Mucosa of rectum (tissue), 2 donors: ENCODE measurements around the gene EXOSC10.
"Not testable (repeated sequence)": the region's sequence is repeated elsewhere in the genome, so short reads cannot be mapped to it uniquely, and the experiment has no call there.

Source experiments
- H3K27ac ChIP-seq, 2 donors: one replicate each; pipeline ENCODE4 v1.7.0; 2013; ENCODE audit warnings: inconsistent platforms in 2 of 2, low read depth in 2 of 2, low read length in 2 of 2
- H3K27me3 ChIP-seq, 2 donors: one replicate each; pipeline ENCODE4 v1.7.0; 2013; ENCODE audit warnings: low read length in 2 of 2; ENCODE audit not compliant: control insufficient read depth in 2 of 2, insufficient read depth in 2 of 2
- H3K36me3 ChIP-seq, 2 donors: one replicate each; pipeline ENCODE4 v1.7.0; 2013; ENCODE audit warnings: low read length in 2 of 2; ENCODE audit not compliant: control insufficient read depth in 2 of 2, insufficient read depth in 2 of 2
- H3K4me1 ChIP-seq, 2 donors: one replicate each; pipeline ENCODE4 v1.7.0; 2013; ENCODE audit warnings: low read length in 2 of 2, mild to moderate bottlenecking in 1 of 2; ENCODE audit not compliant: control insufficient read depth in 2 of 2, insufficient read depth in 2 of 2
- H3K4me3 ChIP-seq, 2 donors: one replicate each; pipeline ENCODE4 v1.7.0; 2013; ENCODE audit warnings: low read length in 2 of 2
- H3K9ac ChIP-seq, 2 donors: one replicate each; pipeline ENCODE4 v1.7.0; 2013; ENCODE audit warnings: low read length in 2 of 2, low read depth in 1 of 2, mild to moderate bottlenecking in 1 of 2
- H3K9me3 ChIP-seq, 2 donors: one replicate each; pipeline ENCODE4 v1.7.0; 2013; ENCODE audit warnings: low read length in 2 of 2; ENCODE audit not compliant: control insufficient read depth in 2 of 2
- donor health status: healthy.
- donor health status: Normal muscosa, but diverticular disease.

Gene EXOSC10

GRCh38 chr1:11063937-11064537, 35.6 kb downstream of the EXOSC10 start:
- H3K9ac ChIP-seq, H3K4me1 ChIP-seq, H3K27me3 ChIP-seq, H3K9me3 ChIP-seq, H3K4me3 ChIP-seq, H3K27ac ChIP-seq: not testable (repeated sequence)
- peaks cover 33 to 39% of the 10 kb centered on the region in 2 donors for H3K36me3 ChIP-seq

GRCh38 chr1:11062965-11063401, 36.7 kb downstream of the EXOSC10 start:
- Histone ChIP-seq H3K4me1 (peaks cover 8 to 14% of the 10 kb centered on the region in 2 donors), H3K9me3 (no peaks in the 10 kb centered on the region), H3K27me3 (no peaks in the 10 kb centered on the region), H3K36me3 (peaks cover 22 to 29% of the 10 kb centered on the region in 2 donors), H3K4me3 (no peak overlapping the region), H3K27ac (no peak overlapping the region), H3K9ac (no peak overlapping the region)

GRCh38 chr1:11061652-11062365, 37.9 kb downstream of the EXOSC10 start:
- Histone ChIP-seq H3K27ac (no peak overlapping the region), H3K36me3 (peaks cover 19 to 21% of the 10 kb centered on the region in 2 donors), H3K4me1 (peaks cover 8 to 14% of the 10 kb centered on the region in 2 donors), H3K27me3 (no peaks in the 10 kb centered on the region), H3K9me3 (no peaks in the 10 kb centered on the region), H3K4me3 (no peak overlapping the region), H3K9ac (no peak overlapping the region)

GRCh38 chr1:11059968-11060830, 39.5 kb downstream of the EXOSC10 start, which contains the start of gene SRM:
SRM (minus strand) TSS chr1:11060018; CDS start chr1:11059943, 75 bp downstream.
- Histone ChIP-seq H3K36me3 (peaks cover 7 to 13% of the 10 kb centered on the region in 2 donors), H3K9ac (peak within 1 kb of the TSS; percentile 69 to 80)

GRCh38 chr1:11059155-11059967, 40.3 kb downstream of the EXOSC10 start:
- H3K9ac ChIP-seq, result peak overlapping the region; percentile 58 to 69
- H3K27ac ChIP-seq, result peak overlapping the region in 1 of 2 donors; percentile 23
- no peaks in the 10 kb centered on the region for H3K27me3 ChIP-seq

More at GRCh38 chr1:11059968-11060830, 39.5 kb downstream of the EXOSC10 start, which contains the start of gene SRM:
- Histone ChIP-seq H3K27ac (peak within 1 kb of the TSS; percentile 42 to 68), H3K4me1 (peaks cover 8 to 14% of the 10 kb centered on the region in 2 donors), H3K27me3 (no peaks in the 10 kb centered on the region), H3K4me3 (peak within 1 kb of the TSS; percentile 72 to 86), H3K9me3 (no peaks in the 10 kb centered on the region)

GRCh38 chr1:11058595-11059154, 41.0 kb downstream of the EXOSC10 start:
- Histone ChIP-seq H3K27me3 (no peaks in the 10 kb centered on the region), H3K27ac (no peak overlapping the region), H3K4me1 (peaks cover 8 to 14% of the 10 kb centered on the region in 2 donors), H3K36me3 (peaks cover 3 to 12% of the 10 kb centered on the region in 2 donors), H3K4me3 (peak overlapping the region; percentile 72 to 77), H3K9ac (peak overlapping the region; percentile 58 to 69), H3K9me3 (no peaks in the 10 kb centered on the region)

More at GRCh38 chr1:11059155-11059967, 40.3 kb downstream of the EXOSC10 start:
- H3K4me1 ChIP-seq, result peaks cover 8 to 14% of the 10 kb centered on the region in 2 donors
- peaks cover 3 to 9% of the 10 kb centered on the region in 2 donors for H3K36me3 ChIP-seq
- no peaks in the 10 kb centered on the region for H3K9me3 ChIP-seq
- peak overlapping the region; percentile 72 to 77 for H3K4me3 ChIP-seq

GRCh38 chr1:11058026-11058425, 41.6 kb downstream of the EXOSC10 start:
- peaks cover 3 to 9% of the 10 kb centered on the region in 2 donors for H3K36me3 ChIP-seq
- no peak overlapping the region for H3K27ac ChIP-seq
- H3K27me3 ChIP-seq, result no peaks in the 10 kb centered on the region
- H3K4me3 ChIP-seq, result no peak overlapping the region
- peaks cover 8 to 14% of the 10 kb centered on the region in 2 donors for H3K4me1 ChIP-seq
- H3K9ac ChIP-seq, result no peak overlapping the region
- no peaks in the 10 kb centered on the region for H3K9me3 ChIP-seq

GRCh38 chr1:11057477-11057876, 42.2 kb downstream of the EXOSC10 start:
- H3K9me3 ChIP-seq, result no peaks in the 10 kb centered on the region
- peaks cover 3 to 8% of the 10 kb centered on the region in 2 donors for H3K36me3 ChIP-seq
- H3K27me3 ChIP-seq, result no peaks in the 10 kb centered on the region
- H3K27ac ChIP-seq, result no peak overlapping the region
- no peak overlapping the region for H3K4me3 ChIP-seq
- peaks cover 8 to 17% of the 10 kb centered on the region in 2 donors for H3K4me1 ChIP-seq
- H3K9ac ChIP-seq, result no peak overlapping the region

- Histone ChIP-seq H3K9me3 (no peaks in the 10 kb centered on the region), H3K4me3 (no peak overlapping the region), H3K27ac (no peak overlapping the region), H3K36me3 (peaks cover 3 to 8% of the 10 kb centered on the region in 2 donors), H3K9ac (no peak overlapping the region), H3K4me1 (peaks cover 8 to 17% of the 10 kb centered on the region in 2 donors), H3K27me3 (no peaks in the 10 kb centered on the region)
Measured at GRCh38 chr1:11056504-11056903, 43.2 kb downstream of the EXOSC10 start.
